CD8-positive, alpha-beta memory T cell (primary cell): ENCODE data around the gene TEKT2. TPM values are rescaled to one million over a fixed set of nuclear protein-coding genes. Genes with fewer than 3 reads are reported as not detected.

ENCODE experiments used
- CTCF ChIA-PET: fragments of 350-600 bp; sonication (Branson Sonifier 250); formaldehyde crosslinking; loops from one replicate; lab custom pipeline; 2021; ENCODE audit warnings: antibody characterized with exemption; lab: Charles Lee
- POLR2A ChIA-PET: fragments of 350-600 bp; sonication (Branson Sonifier 250); formaldehyde crosslinking; loops from one replicate; lab custom pipeline; 2021; ENCODE audit warnings: antibody characterized with exemption; lab: Charles Lee
- DNase-seq, 5 donors: peaks; one replicate each; pipeline versions ENCODE4 v3.0.0 to v3.0.0-alpha.2; 2020 to 2022; ENCODE audit warnings: mixed read lengths in 1 of 5
- H3K27ac ChIP-seq: one replicate; pipeline ENCODE4 v1.7.0; 2013; ENCODE audit warnings: low read depth, mild to moderate bottlenecking, low read length, moderate library complexity
- H3K27me3 ChIP-seq: 2 replicates; pipeline ENCODE4 v1.7.0; 2013; ENCODE audit warnings: low read length, mild to moderate bottlenecking; ENCODE audit not compliant: insufficient read depth, poor library complexity, severe bottlenecking
- H3K36me3 ChIP-seq: 2 replicates; pipeline ENCODE4 v1.7.0; 2013; ENCODE audit warnings: mild to moderate bottlenecking, low read length, moderate library complexity; ENCODE audit not compliant: insufficient read depth
- H3K4me1 ChIP-seq: 2 replicates; pipeline ENCODE4 v1.7.0; 2013; ENCODE audit warnings: mild to moderate bottlenecking, low read length, moderate library complexity; ENCODE audit not compliant: insufficient read depth
- H3K4me3 ChIP-seq: 2 replicates; pipeline ENCODE4 v1.7.0; 2013; ENCODE audit warnings: mild to moderate bottlenecking, low read length
- H3K9me3 ChIP-seq: 2 replicates; pipeline ENCODE4 v1.7.0; 2013; ENCODE audit warnings: mild to moderate bottlenecking, low read length
- H3K27ac Mint-ChIP-seq, 8 donors: one replicate each; pipeline ENCODE4 v1.8.0; 2020 to 2021; ENCODE audit warnings: mixed read lengths in 8 of 8, mild to moderate bottlenecking in 6 of 8, inconsistent platforms in 3 of 8, moderate library complexity in 3 of 8
- H3K27me3 Mint-ChIP-seq, 2 donors: one replicate each; pipeline ENCODE4 v1.8.0; 2020 to 2021; ENCODE audit warnings: mixed read lengths in 2 of 2, mild to moderate bottlenecking in 1 of 2, moderate library complexity in 1 of 2
- H3K36me3 Mint-ChIP-seq, 3 donors: one replicate each; pipeline ENCODE4 v1.8.0; 2020 to 2021; ENCODE audit warnings: mixed read lengths in 3 of 3, inconsistent platforms in 1 of 3, mild to moderate bottlenecking in 1 of 3
- H3K4me1 Mint-ChIP-seq, 3 donors: one replicate each; pipeline ENCODE4 v1.8.0; 2020 to 2021; ENCODE audit warnings: mixed read lengths in 3 of 3, inconsistent platforms in 1 of 3, mild to moderate bottlenecking in 1 of 3
- H3K4me3 Mint-ChIP-seq, 7 donors: one replicate each; pipeline ENCODE4 v1.8.0; 2020 to 2021; ENCODE audit warnings: mixed read lengths in 7 of 7, mild to moderate bottlenecking in 6 of 7, moderate library complexity in 4 of 7, inconsistent platforms in 2 of 7
- H3K9me3 Mint-ChIP-seq, 5 donors: one replicate each; pipeline ENCODE4 v1.8.0; 2020 to 2022; ENCODE audit warnings: mixed read lengths in 5 of 5, mild to moderate bottlenecking in 3 of 5, moderate library complexity in 2 of 5, inconsistent platforms in 1 of 5
- polyA plus RNA-seq: library from polyadenylated mRNA; unstranded; fragments of 300-500 nt; fragmentation: Illumina TruSeq; gene quantifications from one replicate; pipeline ENCODE4 v1.2.3, GENCODE V29; 2021
- total RNA-seq, 2 experiments: library from RNA; stranded (reverse); gene quantifications; one replicate each; pipeline ENCODE4 v1.2.3, GENCODE V29; 2021

The TEKT2 gene
- total and polyA plus RNA-seq, 3 experiments from 2014 or later = not detected

DNA sequence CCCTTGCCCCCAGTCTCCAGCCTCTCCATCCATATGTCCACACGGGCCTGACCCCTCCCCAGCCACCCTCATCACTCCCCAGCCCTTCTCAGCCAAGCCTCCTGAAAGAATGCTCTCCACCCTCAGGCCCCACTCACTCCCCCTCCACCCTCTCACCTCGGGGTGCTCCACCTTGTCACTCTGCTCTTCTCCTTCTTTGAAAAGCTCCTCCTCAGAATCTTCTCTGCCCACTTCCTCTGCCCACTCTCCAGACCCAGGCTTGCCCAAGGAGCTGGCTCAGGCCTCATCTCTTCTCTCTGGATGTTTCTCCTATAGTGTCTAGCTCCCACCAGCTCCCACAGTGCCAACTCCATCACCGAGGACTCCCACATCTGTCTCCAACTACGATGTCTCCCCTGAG, 27.3 kb downstream of the TEKT2 start:
- Mint-ChIP-seq H3K4me1 (peaks cover 16 to 35% (median 19%) of the 10 kb centered on the region in 3 donors), H3K27ac (peak overlapping the region in 4 of 8 donors; percentile 20 to 58 (median 46)), H3K9me3 (no peaks in the 10 kb centered on the region), H3K27me3 (no peaks in the 10 kb centered on the region), H3K36me3 (peaks cover 0 to 1% (median 0%) of the 10 kb centered on the region in 3 donors), H3K4me3 (no peak overlapping the region)
- Histone ChIP-seq H3K4me3 (no peak overlapping the region), H3K4me1 (peaks cover 12% of the 10 kb centered on the region), H3K27ac (no peak overlapping the region), H3K36me3 (no peaks in the 10 kb centered on the region), H3K27me3 (no peaks in the 10 kb centered on the region), H3K9me3 (no peaks in the 10 kb centered on the region)
- POLR2A ChIA-PET = no interaction called here
- CTCF ChIA-PET = interaction anchor here (1.2 to 2.4 kb wide), 2 partner anchors 11 to 24 kb away, joined by 3 to 9 read pairs; no protein-coding TSS in a partner anchor
- DNase-seq = no peak

DNA sequence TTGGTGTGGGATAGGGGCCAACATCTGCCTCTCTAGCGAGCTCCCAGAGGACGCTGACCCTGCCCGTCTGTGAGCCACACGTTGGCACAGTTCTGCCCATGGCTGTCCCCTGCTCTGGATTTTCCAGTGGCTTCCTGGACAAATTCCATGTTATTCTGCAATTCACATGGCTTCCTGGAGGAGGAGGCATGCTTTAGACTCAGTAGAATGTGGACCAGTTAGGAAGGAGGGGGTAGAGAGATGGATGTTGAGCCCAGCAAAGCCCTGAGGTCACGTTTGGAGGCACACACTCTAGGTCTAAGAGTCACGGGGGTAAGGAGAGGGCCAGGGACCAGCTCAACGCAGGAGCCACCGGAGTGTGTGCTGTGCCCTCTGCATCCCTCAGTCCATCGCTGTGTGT, 28.9 kb downstream of the TEKT2 start:
- H3K4me1 ChIP-seq = peaks cover 12% of the 10 kb centered on the region
- peaks cover 16 to 34% (median 19%) of the 10 kb centered on the region in 3 donors for H3K4me1 Mint-ChIP-seq
- no peak overlapping the region for H3K4me3 Mint-ChIP-seq
- peaks cover 0 to 1% (median 0%) of the 10 kb centered on the region in 3 donors for H3K36me3 Mint-ChIP-seq
- no peak overlapping the region for H3K27ac ChIP-seq
- ChIA-PET POLR2A (no interaction called here), CTCF (interaction anchor here (1.1 kb wide), 1 partner anchor 13 kb away, joined by 4 read pairs; no protein-coding TSS in a partner anchor)
- H3K9me3 Mint-ChIP-seq = no peaks in the 10 kb centered on the region
- DNase-seq = no peak
- H3K4me3 ChIP-seq = no peak overlapping the region
- H3K27ac Mint-ChIP-seq = no peak overlapping the region
- H3K27me3 Mint-ChIP-seq = no peaks in the 10 kb centered on the region
- H3K27me3 ChIP-seq = no peaks in the 10 kb centered on the region
- H3K9me3 ChIP-seq = no peaks in the 10 kb centered on the region
- no peaks in the 10 kb centered on the region for H3K36me3 ChIP-seq

GRCh38 chr1:36114371-36114770, 30.5 kb downstream of the TEKT2 start:
- Mint-ChIP-seq H3K4me3 (no peak overlapping the region), H3K36me3 (peaks cover 0 to 1% (median 0%) of the 10 kb centered on the region in 3 donors), H3K9me3 (no peaks in the 10 kb centered on the region), H3K4me1 (peaks cover 6 to 18% (median 7%) of the 10 kb centered on the region in 3 donors), H3K27me3 (no peaks in the 10 kb centered on the region), H3K27ac (peak overlapping the region in 1 of 8 donors; percentile 91)
- DNase-seq = no peak
- CTCF ChIA-PET = no interaction called here
- no peaks in the 10 kb centered on the region for H3K36me3 ChIP-seq
- no peak overlapping the region for H3K4me3 ChIP-seq
- H3K4me1 ChIP-seq = peaks cover 2% of the 10 kb centered on the region
- POLR2A ChIA-PET = no interaction called here
- H3K27ac ChIP-seq = no peak overlapping the region
- no peaks in the 10 kb centered on the region for H3K27me3 ChIP-seq
- H3K9me3 ChIP-seq = no peaks in the 10 kb centered on the region

GRCh38 chr1:36115200-36115669, 31.3 kb downstream of the TEKT2 start:
- H3K36me3 Mint-ChIP-seq = peaks cover 0 to 1% (median 0%) of the 10 kb centered on the region in 3 donors
- CTCF ChIA-PET = no interaction called here
- POLR2A ChIA-PET = no interaction called here
- H3K4me3 ChIP-seq = no peak overlapping the region
- no peak overlapping the region for H3K27ac Mint-ChIP-seq
- no peaks in the 10 kb centered on the region for H3K36me3 ChIP-seq
- no peaks in the 10 kb centered on the region for H3K4me1 ChIP-seq
- H3K9me3 ChIP-seq = no peaks in the 10 kb centered on the region
- no peak overlapping the region for H3K27ac ChIP-seq
- no peak overlapping the region for H3K4me3 Mint-ChIP-seq
- H3K9me3 Mint-ChIP-seq = no peaks in the 10 kb centered on the region
- peaks cover 0 to 4% of the 10 kb centered on the region in 2 donors for H3K27me3 Mint-ChIP-seq
- H3K27me3 ChIP-seq = no peaks in the 10 kb centered on the region
- no peak for DNase-seq
- H3K4me1 Mint-ChIP-seq = peaks cover 5 to 14% (median 6%) of the 10 kb centered on the region in 3 donors

DNA sequence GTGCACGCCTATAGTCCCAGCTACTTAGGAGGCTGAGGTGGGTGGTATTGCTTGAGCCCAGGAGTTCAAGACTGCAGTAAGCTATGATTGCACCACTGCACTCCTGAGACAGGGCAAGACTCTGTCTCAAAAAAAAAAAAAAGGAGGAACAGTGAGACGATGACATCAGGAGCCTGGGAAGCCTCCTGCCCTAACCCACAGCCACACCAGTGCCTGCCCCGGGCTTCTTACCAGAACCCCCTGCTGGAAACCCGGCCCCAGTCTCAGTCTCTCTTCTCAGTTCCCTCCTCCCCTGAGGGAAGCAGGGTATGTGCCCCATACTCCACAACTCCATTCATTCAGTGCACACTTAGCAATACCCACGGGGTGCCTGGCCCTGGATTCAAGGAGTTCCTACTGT, 32.0 kb downstream of the TEKT2 start:
- Histone ChIP-seq H3K27ac (no peak overlapping the region), H3K4me3 (no peak overlapping the region), H3K9me3 (no peaks in the 10 kb centered on the region), H3K4me1 (no peaks in the 10 kb centered on the region), H3K36me3 (no peaks in the 10 kb centered on the region), H3K27me3 (no peaks in the 10 kb centered on the region)
- CTCF ChIA-PET = interaction anchor here (1.5 kb wide), 1 partner anchor 19 kb away, joined by 4 read pairs; no protein-coding TSS in a partner anchor
- POLR2A ChIA-PET = no interaction called here
- Mint-ChIP-seq H3K27me3 (peaks cover 0 to 4% of the 10 kb centered on the region in 2 donors), H3K4me3 (no peak overlapping the region), H3K27ac (no peak overlapping the region), H3K9me3 (no peaks in the 10 kb centered on the region), H3K36me3 (peaks cover 0 to 1% (median 0%) of the 10 kb centered on the region in 3 donors), H3K4me1 (peaks cover 3 to 11% (median 6%) of the 10 kb centered on the region in 3 donors)
- no peak for DNase-seq

DNA sequence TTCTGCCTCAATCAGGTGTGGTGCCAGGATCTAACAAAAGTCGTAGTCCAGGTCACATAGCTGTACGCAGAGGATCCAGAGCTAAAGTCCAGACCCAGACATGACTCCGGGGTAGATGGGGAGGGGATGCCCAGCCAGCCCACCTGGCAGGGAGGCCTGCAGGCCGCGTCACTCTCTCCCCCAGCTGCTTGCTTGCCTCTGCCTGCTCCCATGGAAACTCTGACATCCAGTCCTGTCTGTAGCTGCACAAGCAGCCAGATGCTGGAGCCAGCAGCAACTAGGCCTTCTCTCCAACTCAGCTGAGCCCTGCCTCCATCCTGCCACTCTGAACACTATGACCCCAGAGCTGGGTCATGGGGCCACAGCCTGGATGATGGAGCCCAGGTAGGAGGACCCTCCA, 33.0 kb downstream of the TEKT2 start:
- H3K27me3 Mint-ChIP-seq = peaks cover 0 to 8% of the 10 kb centered on the region in 2 donors
- H3K27ac ChIP-seq = no peak overlapping the region
- H3K36me3 ChIP-seq = no peaks in the 10 kb centered on the region
- no peaks in the 10 kb centered on the region for H3K9me3 Mint-ChIP-seq
- H3K9me3 ChIP-seq = no peaks in the 10 kb centered on the region
- H3K4me1 ChIP-seq = no peaks in the 10 kb centered on the region
- no peaks in the 10 kb centered on the region for H3K36me3 Mint-ChIP-seq
- H3K4me1 Mint-ChIP-seq = peaks cover 0 to 4% (median 0%) of the 10 kb centered on the region in 3 donors
- POLR2A ChIA-PET = no interaction called here
- H3K4me3 Mint-ChIP-seq = no peak overlapping the region
- H3K27me3 ChIP-seq = no peaks in the 10 kb centered on the region
- H3K27ac Mint-ChIP-seq = no peak overlapping the region
- CTCF ChIA-PET = interaction anchor here (0.9 to 1.9 kb wide), 3 partner anchors 17 to 33 kb away, joined by 3 to 5 read pairs (median 4); partner anchors contain the start of gene TRAPPC3
- no peak overlapping the region for H3K4me3 ChIP-seq
- no peak for DNase-seq

GRCh38 chr1:36118447-36119204, 34.7 kb downstream of the TEKT2 start:
- Histone ChIP-seq H3K9me3 (no peaks in the 10 kb centered on the region), H3K27ac (no peak overlapping the region), H3K4me3 (no peak overlapping the region), H3K36me3 (no peaks in the 10 kb centered on the region), H3K4me1 (no peaks in the 10 kb centered on the region), H3K27me3 (peaks cover under 1% of the 10 kb centered on the region)
- Mint-ChIP-seq H3K36me3 (peaks cover 0 to 5% (median 0%) of the 10 kb centered on the region in 3 donors), H3K4me3 (no peak overlapping the region), H3K27ac (no peak overlapping the region), H3K27me3 (peaks cover 10 to 25% of the 10 kb centered on the region in 2 donors), H3K9me3 (no peaks in the 10 kb centered on the region), H3K4me1 (peaks cover 3 to 10% (median 4%) of the 10 kb centered on the region in 3 donors)
- POLR2A ChIA-PET = no interaction called here
- no peak for DNase-seq
- CTCF ChIA-PET = interaction anchor here (1.1 to 1.2 kb wide), 2 partner anchors 12 to 301 kb away, joined by 3 read pairs; no protein-coding TSS in a partner anchor

GRCh38 chr1:36119456-36119855, 35.6 kb downstream of the TEKT2 start:
- Histone ChIP-seq H3K4me1 (no peaks in the 10 kb centered on the region), H3K9me3 (no peaks in the 10 kb centered on the region), H3K36me3 (no peaks in the 10 kb centered on the region), H3K27ac (no peak overlapping the region), H3K4me3 (no peak overlapping the region), H3K27me3 (peaks cover 9% of the 10 kb centered on the region)
- Mint-ChIP-seq H3K27ac (no peak overlapping the region), H3K36me3 (peaks cover 0 to 5% (median 0%) of the 10 kb centered on the region in 3 donors), H3K4me1 (peaks cover 5 to 17% (median 9%) of the 10 kb centered on the region in 3 donors), H3K27me3 (peaks cover 19 to 32% of the 10 kb centered on the region in 2 donors), H3K4me3 (no peak overlapping the region), H3K9me3 (no peaks in the 10 kb centered on the region)
- ChIA-PET POLR2A (no interaction called here), CTCF (interaction anchor here (1.1 to 1.2 kb wide), 2 partner anchors 13 to 301 kb away, joined by 3 read pairs; no protein-coding TSS in a partner anchor)
- DNase-seq = no peak
